Lower leg skin (tissue), 4 donors: Measurements from ENCODE around the gene ERCC6. TPM values are rescaled to one million over a fixed set of nuclear protein-coding genes. Genes with fewer than 3 reads are reported as not detected.

ENCODE experiments used
- DNase-seq, 2 donors: peaks; one replicate each; pipeline ENCODE4 v3.0.0-alpha.2; 2019; ENCODE audit warnings: low spot score in 2 of 2
- H3K4me3 ChIP-seq: fragments of 200-600 bp; sonication (generic); 2 replicates; pipeline ENCODE4 v1.5.1; 2017; ENCODE audit warnings: mild to moderate bottlenecking, low read depth; ENCODE audit not compliant: poor library complexity, severe bottlenecking
- POLR2A ChIP-seq, 2 donors: fragments of 450-650 bp; IDR thresholded peaks; one replicate each; pipeline ENCODE4 v1.6.1; 2016 to 2017; ENCODE audit warnings: antibody characterized with exemption in 2 of 2, mild to moderate bottlenecking in 1 of 2, moderate library complexity in 1 of 2
- WGBS, 2 donors: methylation state at CpG; one replicate each; pipeline ENCODE4 v1.1.5; 2018; 5-methylcytosine and 5-hydroxymethylcytosine counted together
- intact Hi-C: fragments of 100-400 bp; cut with DNase I; formaldehyde crosslinking; loops from one replicate; pipeline ENCODE4 v1.15.0; 2023; ENCODE audit warnings: low total_unique reads
- total RNA-seq, 4 donors: library from RNA; depleted of rRNA; stranded (reverse); fragments of >200 nt; gene quantifications; one replicate each; pipeline ENCODE4 v1.1.0, GENCODE V29; 2016
- TF ChIP-seq, protein P1 (sequence below), 3 donors: fragments of 450-650 bp; IDR thresholded peaks; one replicate each; pipeline ENCODE4 v1.5.1; 2016; ENCODE audit warnings: antibody characterized with exemption in 3 of 3, mild to moderate bottlenecking in 3 of 3, moderate library complexity in 2 of 3

ERCC6 gene
- total RNA-seq, 4 donors from 2014 or later = 22.7 to 29.7 (median 23.6) TPM

DNA sequence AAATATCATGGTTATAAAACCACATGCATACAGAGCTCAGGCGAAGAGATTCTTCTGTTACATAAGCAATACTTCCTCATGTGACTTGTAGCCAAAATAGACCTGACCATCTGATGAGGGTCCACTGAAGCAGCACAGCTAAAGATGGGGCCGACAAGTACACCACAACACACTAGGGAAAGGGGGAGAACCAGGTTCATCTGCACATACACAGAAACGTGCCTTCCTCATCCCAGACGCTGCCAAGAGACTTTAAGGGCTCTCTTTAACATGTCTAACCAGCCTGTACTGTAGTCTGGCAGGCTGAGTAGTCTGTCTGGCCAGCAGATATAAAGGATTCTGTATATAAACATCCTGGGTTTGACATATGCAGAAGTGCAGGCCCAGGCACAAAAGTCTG lies 30.3 kb downstream of the ERCC6 start:
- 52 to 54% methylated on average over 4 of the region's 4 CpGs for WGBS, 2 donors
- no peak for DNase-seq
- intact Hi-C loops = no loop called here
- H3K4me3 ChIP-seq = no peak overlapping the region
- no peak for TF ChIP-seq POLR2A (IDR thresholded peaks at IDR 0.05)
- TF ChIP-seq, protein P1, sequence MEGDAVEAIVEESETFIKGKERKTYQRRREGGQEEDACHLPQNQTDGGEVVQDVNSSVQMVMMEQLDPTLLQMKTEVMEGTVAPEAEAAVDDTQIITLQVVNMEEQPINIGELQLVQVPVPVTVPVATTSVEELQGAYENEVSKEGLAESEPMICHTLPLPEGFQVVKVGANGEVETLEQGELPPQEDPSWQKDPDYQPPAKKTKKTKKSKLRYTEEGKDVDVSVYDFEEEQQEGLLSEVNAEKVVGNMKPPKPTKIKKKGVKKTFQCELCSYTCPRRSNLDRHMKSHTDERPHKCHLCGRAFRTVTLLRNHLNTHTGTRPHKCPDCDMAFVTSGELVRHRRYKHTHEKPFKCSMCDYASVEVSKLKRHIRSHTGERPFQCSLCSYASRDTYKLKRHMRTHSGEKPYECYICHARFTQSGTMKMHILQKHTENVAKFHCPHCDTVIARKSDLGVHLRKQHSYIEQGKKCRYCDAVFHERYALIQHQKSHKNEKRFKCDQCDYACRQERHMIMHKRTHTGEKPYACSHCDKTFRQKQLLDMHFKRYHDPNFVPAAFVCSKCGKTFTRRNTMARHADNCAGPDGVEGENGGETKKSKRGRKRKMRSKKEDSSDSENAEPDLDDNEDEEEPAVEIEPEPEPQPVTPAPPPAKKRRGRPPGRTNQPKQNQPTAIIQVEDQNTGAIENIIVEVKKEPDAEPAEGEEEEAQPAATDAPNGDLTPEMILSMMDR (IDR thresholded peaks at IDR 0.05) = no peak

DNA sequence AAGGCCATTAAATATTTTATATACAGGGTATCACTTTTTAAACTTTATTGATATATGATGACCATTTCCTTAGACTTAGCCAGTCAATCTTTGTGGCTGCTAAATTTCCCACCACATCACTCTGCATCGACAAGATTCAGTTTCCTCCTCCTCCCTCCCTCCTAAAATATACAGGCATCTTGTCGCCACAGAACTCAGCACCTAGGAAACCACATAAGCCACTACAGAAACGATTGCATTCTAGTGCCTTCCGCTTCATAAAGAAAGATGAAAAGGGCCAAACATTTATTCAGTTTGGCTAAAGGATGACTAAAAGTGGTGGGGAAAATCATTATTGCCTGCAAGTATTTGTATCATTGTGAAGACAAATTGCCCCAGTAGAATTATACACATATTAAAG lies 30.7 kb downstream of the ERCC6 start:
- intact Hi-C loops = no loop called here
- TF ChIP-seq, protein P1 (IDR thresholded peaks at IDR 0.05) = no peak
- no peak for TF ChIP-seq POLR2A (IDR thresholded peaks at IDR 0.05)
- no peak for DNase-seq
- H3K4me3 ChIP-seq = no peak overlapping the region
- 55 to 61% methylated on average over 4 of the region's 4 CpGs for WGBS, 2 donors

DNA sequence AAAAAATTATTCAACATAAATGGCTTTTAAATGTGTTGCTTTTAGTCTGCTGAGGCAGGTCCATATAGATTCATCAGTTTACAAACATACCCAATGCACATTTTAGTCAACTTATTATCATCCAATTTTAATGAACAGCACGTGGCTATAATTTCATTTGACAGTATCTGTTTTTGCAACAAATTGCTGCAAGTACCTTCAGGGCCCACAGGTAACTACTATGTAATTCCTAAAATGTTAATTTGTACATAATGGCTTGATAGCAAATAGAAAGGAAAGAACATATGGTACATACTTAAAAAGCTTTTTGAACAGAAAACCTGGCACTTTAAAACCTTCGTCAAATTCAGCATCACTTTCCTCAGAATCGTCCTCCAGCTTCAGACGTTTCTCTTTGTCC lies 33.3 kb downstream of the ERCC6 start:
- TF ChIP-seq, protein P1 (IDR thresholded peaks at IDR 0.05) = no peak
- TF ChIP-seq POLR2A (IDR thresholded peaks at IDR 0.05) = no peak
- H3K4me3 ChIP-seq = no peak overlapping the region
- 87 to 89% methylated on average over 4 of the region's 4 CpGs for WGBS, 2 donors
- intact Hi-C loops = no loop called here
- no peak for DNase-seq

DNA sequence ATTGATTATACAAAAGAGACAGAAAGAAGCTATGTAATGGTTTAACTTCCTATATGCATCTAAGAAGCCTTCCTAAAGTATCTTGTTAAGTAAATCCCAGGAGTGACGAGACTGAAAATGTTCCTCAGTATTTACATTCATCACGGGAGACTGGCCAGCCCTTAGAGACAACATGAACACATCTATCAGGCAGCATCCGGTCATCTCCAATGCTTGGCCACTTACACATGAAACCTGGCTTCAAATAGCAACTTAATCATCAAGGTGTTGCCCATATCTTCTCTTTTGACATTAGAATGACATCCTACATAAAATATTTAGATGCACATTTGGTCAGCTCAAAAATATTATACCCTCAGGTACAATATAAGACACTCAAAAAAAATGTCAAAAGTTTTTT lies 33.8 kb downstream of the ERCC6 start:
- H3K4me3 ChIP-seq = no peak overlapping the region
- no peak for TF ChIP-seq POLR2A (IDR thresholded peaks at IDR 0.05)
- TF ChIP-seq, protein P1 (IDR thresholded peaks at IDR 0.05) = no peak
- intact Hi-C loops = no loop called here
- WGBS, 2 donors = 89 to 91% methylated on average over 3 of the region's 3 CpGs
- DNase-seq = no peak

DNA sequence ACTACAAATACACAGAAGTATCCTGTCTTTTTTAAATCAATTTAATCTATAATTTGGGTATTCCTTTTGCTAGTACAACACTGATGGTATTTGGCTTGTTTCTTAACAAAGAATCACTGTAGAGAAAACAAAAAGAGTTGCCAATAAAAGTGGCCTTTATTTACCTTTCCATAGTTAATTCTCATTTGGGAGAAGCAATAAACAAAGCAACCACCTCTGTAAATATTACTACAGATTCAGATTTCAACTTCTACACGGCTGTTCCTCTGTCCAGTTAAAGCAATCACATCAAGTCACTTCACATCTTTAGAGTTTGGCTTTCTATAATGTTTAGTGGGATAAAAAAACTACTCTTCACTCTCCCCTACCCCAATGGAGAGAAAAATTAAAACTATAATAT lies 34.4 kb downstream of the ERCC6 start:
- no peak for DNase-seq
- TF ChIP-seq, protein P1 (IDR thresholded peaks at IDR 0.05) = no peak
- TF ChIP-seq POLR2A (IDR thresholded peaks at IDR 0.05) = no peak
- intact Hi-C loops = no loop called here
- no peak overlapping the region for H3K4me3 ChIP-seq
- WGBS, 2 donors = 85 to 90% methylated on average over 1 of the region's 1 CpG

DNA sequence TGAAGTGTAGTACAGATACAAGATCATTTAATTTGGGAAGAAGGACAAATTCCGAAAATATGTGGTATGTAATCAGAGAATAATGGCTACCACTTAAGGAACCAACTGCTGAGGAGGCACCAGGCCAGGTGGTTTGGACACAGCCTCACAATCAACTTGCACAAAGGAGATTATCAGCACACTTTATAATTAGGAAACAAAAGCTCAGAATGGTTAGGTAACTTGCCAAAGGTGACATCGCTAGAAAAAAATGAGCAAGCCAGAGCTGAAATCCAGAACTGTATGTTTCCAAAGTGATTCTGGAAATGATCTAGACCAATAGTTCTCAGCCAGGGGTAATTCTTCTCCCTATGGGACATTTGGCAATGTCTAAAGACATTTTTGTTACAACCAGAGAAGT lies 36.6 kb downstream of the ERCC6 start:
- 71 to 82% methylated on average over 2 of the region's 2 CpGs for WGBS, 2 donors
- no peak for TF ChIP-seq POLR2A (IDR thresholded peaks at IDR 0.05)
- TF ChIP-seq, protein P1 (IDR thresholded peaks at IDR 0.05) = no peak
- intact Hi-C loops = no loop called here
- DNase-seq = no peak
- no peak overlapping the region for H3K4me3 ChIP-seq
